Parathyroid adenoma (tissue), 2 donors: ENCODE data around the gene HARS2.
"Not testable (repeated sequence)": the region's sequence is repeated elsewhere in the genome, so short reads cannot be mapped to it uniquely, and the experiment has no call there.

Experiments
- H2AFZ ChIP-seq: fragments of 300-600 bp; sonication (generic); one replicate; pipeline ENCODE4 v1.7.0; 2017; ENCODE audit warnings: antibody characterized with exemption, mild to moderate bottlenecking
- H3K27ac ChIP-seq: fragments of 300-600 bp; sonication (generic); one replicate; pipeline ENCODE4 v1.7.0; 2017
- H3K27me3 ChIP-seq: fragments of 300-600 bp; sonication (generic); one replicate; pipeline ENCODE4 v1.7.0; 2017; ENCODE audit warnings: low read length; ENCODE audit not compliant: control insufficient read depth, insufficient read depth
- H3K36me3 ChIP-seq: fragments of 300-600 bp; sonication (generic); one replicate; pipeline ENCODE4 v1.7.0; 2017; ENCODE audit warnings: low read length; ENCODE audit not compliant: control insufficient read depth, insufficient read depth
- H3K4me1 ChIP-seq: fragments of 300-600 bp; sonication (generic); one replicate; pipeline ENCODE4 v1.7.0; 2017; ENCODE audit warnings: control low read depth
- H3K4me2 ChIP-seq: fragments of 300-600 bp; sonication (generic); one replicate; pipeline ENCODE4 v1.7.0; 2017; ENCODE audit warnings: low read length
- H3K4me3 ChIP-seq: fragments of 300-600 bp; sonication (generic); one replicate; pipeline ENCODE4 v1.7.0; 2017; ENCODE audit warnings: low read depth, low read length
- H3K79me2 ChIP-seq: fragments of 300-600 bp; sonication (generic); one replicate; pipeline ENCODE4 v1.7.0; 2017; ENCODE audit warnings: control low read depth
- H3K9ac ChIP-seq: fragments of 300-600 bp; sonication (generic); one replicate; pipeline ENCODE4 v1.7.0; 2017; ENCODE audit warnings: mild to moderate bottlenecking
- H3K9me3 ChIP-seq: fragments of 300-600 bp; sonication (generic); one replicate; pipeline ENCODE4 v1.7.0; 2017; ENCODE audit warnings: low read length; ENCODE audit not compliant: control insufficient read depth
- CTCF ChIP-seq: fragments of 300-600 bp; sonication (generic); IDR thresholded peaks from one replicate; pipeline ENCODE4 v1.7.0; 2017; ENCODE audit warnings: antibody characterized with exemption, mild to moderate bottlenecking
- donor health status: primary hyperparathyroidism.

Gene HARS2

GRCh38 chr5:140658870-140659269 lies 32.4 kb upstream of the HARS2 start:
- no peaks in the 10 kb centered on the region for H3K9me3 ChIP-seq
- H3K79me2 ChIP-seq = no peaks in the 10 kb centered on the region
- no peak overlapping the region for H3K4me2 ChIP-seq
- H3K4me1 ChIP-seq = no peaks in the 10 kb centered on the region
- no peaks in the 10 kb centered on the region for H3K27me3 ChIP-seq
- H3K36me3 ChIP-seq = no peaks in the 10 kb centered on the region
- no peak overlapping the region for H2AFZ ChIP-seq
- H3K4me3 ChIP-seq = no peak overlapping the region
- H3K9ac ChIP-seq = no peak overlapping the region
- H3K27ac ChIP-seq = no peak overlapping the region
- TF ChIP-seq CTCF = no peak

GRCh38 chr5:140660371-140660770 lies 30.9 kb upstream of the HARS2 start:
- H3K27ac ChIP-seq, H3K4me2 ChIP-seq, H3K4me1 ChIP-seq, H2AFZ ChIP-seq, H3K79me2 ChIP-seq, H3K4me3 ChIP-seq, H3K36me3 ChIP-seq, H3K9ac ChIP-seq, H3K9me3 ChIP-seq, H3K27me3 ChIP-seq: not testable (repeated sequence)

- no peaks in the 10 kb centered on the region for H3K36me3 ChIP-seq
- peak overlapping the region; percentile 100 for H3K4me2 ChIP-seq
- H3K27ac ChIP-seq = peak overlapping the region; percentile 88
- H2AFZ ChIP-seq = peak overlapping the region; percentile 67
- peaks cover 4% of the 10 kb centered on the region for H3K79me2 ChIP-seq
- no peaks in the 10 kb centered on the region for H3K9me3 ChIP-seq
- H3K27me3 ChIP-seq = no peaks in the 10 kb centered on the region
- no peak for TF ChIP-seq CTCF
- peak overlapping the region; percentile 96 for H3K4me3 ChIP-seq
- no peaks in the 10 kb centered on the region for H3K4me1 ChIP-seq
- H3K9ac ChIP-seq = peak overlapping the region; percentile 2
Observed at GRCh38 chr5:140664030-140664358, 27.3 kb upstream of the HARS2 start.

GRCh38 chr5:140664359-140665119 lies 26.7 kb upstream of the HARS2 start, which contains the start of gene WDR55:
Gene WDR55, plus strand, starts transcription at chr5:140664904. Its CDS starts 9 bp downstream, at chr5:140664913.
- no peak for TF ChIP-seq CTCF
- no peaks in the 10 kb centered on the region for H3K27me3 ChIP-seq
- H2AFZ ChIP-seq = peak within 1 kb of the TSS; percentile 67
- H3K4me2 ChIP-seq = peak within 1 kb of the TSS; percentile 100
- H3K27ac ChIP-seq = peak within 1 kb of the TSS; percentile 88
- H3K79me2 ChIP-seq = peaks cover 4% of the 10 kb centered on the region
- no peaks in the 10 kb centered on the region for H3K9me3 ChIP-seq
- H3K4me3 ChIP-seq = peak within 1 kb of the TSS; percentile 96
- H3K36me3 ChIP-seq = no peaks in the 10 kb centered on the region
- no peaks in the 10 kb centered on the region for H3K4me1 ChIP-seq
- H3K9ac ChIP-seq = peak within 1 kb of the TSS; percentile 2

- H3K4me1 ChIP-seq, H2AFZ ChIP-seq, H3K9me3 ChIP-seq, H3K9ac ChIP-seq, H3K27me3 ChIP-seq, H3K4me3 ChIP-seq, H3K79me2 ChIP-seq, H3K4me2 ChIP-seq, H3K27ac ChIP-seq, H3K36me3 ChIP-seq: not testable (repeated sequence)
Observed at GRCh38 chr5:140671035-140671434, 20.2 kb upstream of the HARS2 start.
